ENCODE data around the gene RGS7.

RGS7 gene

DNA sequence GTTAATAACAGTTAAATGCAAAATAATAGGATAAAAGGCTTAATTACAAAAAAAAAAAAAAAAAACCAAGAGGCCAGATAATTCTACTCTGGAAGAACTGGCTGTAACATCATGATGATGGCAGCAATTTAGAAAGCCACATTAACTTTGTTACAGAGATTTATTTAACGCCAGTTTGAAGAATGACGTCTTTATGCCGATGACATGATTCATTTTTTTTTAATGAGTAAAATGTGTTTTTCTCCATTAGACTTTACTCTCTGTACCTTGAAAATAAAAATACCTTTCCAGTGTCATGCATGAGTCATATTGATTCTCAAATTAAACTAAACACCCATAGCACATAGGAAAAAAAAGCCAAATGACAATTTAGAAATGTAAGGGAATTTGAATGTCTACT, 226.1 kb downstream of the RGS7 start:
- DNase-seq (ENCODE audit: low read depth): peak; percentile 43
- TF ChIP-seq, protein P1, sequence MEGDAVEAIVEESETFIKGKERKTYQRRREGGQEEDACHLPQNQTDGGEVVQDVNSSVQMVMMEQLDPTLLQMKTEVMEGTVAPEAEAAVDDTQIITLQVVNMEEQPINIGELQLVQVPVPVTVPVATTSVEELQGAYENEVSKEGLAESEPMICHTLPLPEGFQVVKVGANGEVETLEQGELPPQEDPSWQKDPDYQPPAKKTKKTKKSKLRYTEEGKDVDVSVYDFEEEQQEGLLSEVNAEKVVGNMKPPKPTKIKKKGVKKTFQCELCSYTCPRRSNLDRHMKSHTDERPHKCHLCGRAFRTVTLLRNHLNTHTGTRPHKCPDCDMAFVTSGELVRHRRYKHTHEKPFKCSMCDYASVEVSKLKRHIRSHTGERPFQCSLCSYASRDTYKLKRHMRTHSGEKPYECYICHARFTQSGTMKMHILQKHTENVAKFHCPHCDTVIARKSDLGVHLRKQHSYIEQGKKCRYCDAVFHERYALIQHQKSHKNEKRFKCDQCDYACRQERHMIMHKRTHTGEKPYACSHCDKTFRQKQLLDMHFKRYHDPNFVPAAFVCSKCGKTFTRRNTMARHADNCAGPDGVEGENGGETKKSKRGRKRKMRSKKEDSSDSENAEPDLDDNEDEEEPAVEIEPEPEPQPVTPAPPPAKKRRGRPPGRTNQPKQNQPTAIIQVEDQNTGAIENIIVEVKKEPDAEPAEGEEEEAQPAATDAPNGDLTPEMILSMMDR (conservative IDR thresholded peaks at IDR 0.05; ENCODE audit: control insufficient read depth, insufficient read depth, low read depth, low read length): no peak
- no peak overlapping the region for H3K4me3 ChIP-seq (ENCODE audit: control insufficient read depth, low read depth, low read length)

DNA sequence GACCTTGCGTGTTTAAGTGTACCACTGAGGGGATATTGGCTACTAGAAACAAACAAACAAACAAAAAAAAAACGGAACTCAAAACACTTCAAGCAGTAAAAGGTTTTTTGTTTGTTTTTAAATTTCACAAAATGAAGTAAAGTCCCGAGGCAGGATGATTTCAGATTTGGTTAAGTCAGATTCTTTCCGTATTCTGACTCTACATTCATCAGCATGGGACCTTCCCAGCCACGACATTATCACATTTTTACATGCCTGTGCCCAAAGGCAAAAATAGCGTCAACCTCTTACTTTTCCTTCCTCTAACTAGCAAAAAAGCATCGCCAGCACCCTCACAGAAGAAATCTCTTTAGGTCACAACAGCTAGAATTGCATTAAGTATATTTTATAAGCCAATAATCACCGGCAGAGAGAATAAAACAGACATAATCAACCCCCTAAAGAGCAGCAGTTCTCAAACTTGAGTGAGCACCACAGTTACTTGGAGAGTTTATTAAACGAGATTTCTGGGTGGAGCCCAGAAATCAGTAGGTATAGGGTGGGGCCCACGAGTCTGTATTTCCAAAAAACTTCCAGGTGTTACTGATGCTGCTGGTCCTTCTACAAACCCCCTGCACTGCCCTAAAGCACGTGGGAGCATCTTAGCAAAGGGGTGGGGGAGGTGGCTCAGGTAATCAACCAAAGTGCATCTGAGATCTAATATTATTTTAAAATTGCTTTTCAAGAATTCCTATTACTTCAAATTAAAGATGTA, 227.6 kb downstream of the RGS7 start:
- no peak overlapping the region for H3K4me3 ChIP-seq (ENCODE audit: control insufficient read depth, low read depth, low read length)
- DNase-seq (ENCODE audit: low read depth): no peak
- TF ChIP-seq, protein P1 (conservative IDR thresholded peaks at IDR 0.05; ENCODE audit: control insufficient read depth, insufficient read depth, low read depth, low read length): no peak

DNA sequence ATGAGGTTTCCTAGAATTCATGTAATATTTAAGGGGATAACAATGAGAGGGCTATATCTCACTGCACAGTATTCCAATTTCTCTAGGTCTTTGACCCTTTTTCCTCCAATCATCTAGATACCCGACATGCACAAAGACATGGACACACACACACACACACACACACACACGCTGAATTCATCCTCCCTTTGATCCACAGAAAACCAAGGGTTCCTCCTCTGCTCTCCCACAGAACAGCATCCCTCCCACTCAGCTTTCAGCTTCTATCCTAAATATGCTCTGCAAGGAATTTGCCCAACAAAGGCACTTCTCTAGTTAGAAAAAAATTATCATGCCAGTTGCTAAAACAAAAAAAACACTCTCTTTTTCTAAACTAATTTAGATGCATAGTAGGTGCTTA, 231.7 kb downstream of the RGS7 start:
- DNase-seq (ENCODE audit: low read depth): no peak
- H3K4me3 ChIP-seq (ENCODE audit: control insufficient read depth, low read depth, low read length): no peak overlapping the region
- TF ChIP-seq, protein P1 (conservative IDR thresholded peaks at IDR 0.05; ENCODE audit: control insufficient read depth, insufficient read depth, low read depth, low read length): no peak

DNA sequence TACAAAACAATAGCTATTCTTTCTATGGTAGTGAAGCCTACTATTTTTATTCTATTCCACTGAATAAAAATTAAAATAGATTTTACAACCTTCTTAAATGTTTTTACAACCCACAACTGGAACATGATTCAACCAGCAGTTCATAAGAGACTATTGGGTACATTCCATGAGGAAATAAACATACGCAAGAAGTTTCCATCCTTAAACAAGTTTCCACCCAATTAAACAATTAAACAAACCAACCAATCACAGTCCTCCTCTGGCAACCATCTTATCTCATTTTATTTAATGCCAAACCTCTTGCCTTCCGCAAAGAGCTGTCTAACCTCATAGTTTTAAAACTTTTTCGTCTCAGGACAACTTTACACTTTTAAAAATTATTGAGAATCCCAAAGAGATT, 239.0 kb downstream of the RGS7 start:
- no peak overlapping the region for H3K4me3 ChIP-seq (ENCODE audit: control insufficient read depth, low read depth, low read length)
- DNase-seq (ENCODE audit: low read depth): no peak
- TF ChIP-seq, protein P1 (conservative IDR thresholded peaks at IDR 0.05; ENCODE audit: control insufficient read depth, insufficient read depth, low read depth, low read length): no peak

DNA sequence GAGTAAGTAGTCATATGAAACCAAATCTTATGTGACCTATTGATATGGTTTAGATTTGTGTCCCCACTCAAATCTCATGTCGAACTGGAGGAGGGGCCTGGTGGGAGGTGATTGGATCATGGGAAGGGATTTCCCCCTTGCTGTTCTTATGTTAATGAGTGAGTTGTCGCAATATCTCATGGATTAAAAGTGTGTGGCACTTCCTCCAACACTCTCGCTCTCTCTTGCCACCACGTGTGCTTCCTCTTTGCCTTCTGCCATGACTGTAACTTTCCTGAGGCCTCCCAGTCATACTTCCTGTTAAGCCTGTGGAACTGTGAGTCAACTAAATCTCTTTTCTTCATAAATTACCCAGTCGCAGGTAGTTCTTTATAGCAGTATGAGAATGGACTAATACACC, 241.2 kb downstream of the RGS7 start:
- H3K4me3 ChIP-seq (ENCODE audit: control insufficient read depth, low read depth, low read length): no peak overlapping the region
- no peak for DNase-seq (ENCODE audit: low read depth)
- TF ChIP-seq, protein P1 (conservative IDR thresholded peaks at IDR 0.05; ENCODE audit: control insufficient read depth, insufficient read depth, low read depth, low read length): no peak

DNA sequence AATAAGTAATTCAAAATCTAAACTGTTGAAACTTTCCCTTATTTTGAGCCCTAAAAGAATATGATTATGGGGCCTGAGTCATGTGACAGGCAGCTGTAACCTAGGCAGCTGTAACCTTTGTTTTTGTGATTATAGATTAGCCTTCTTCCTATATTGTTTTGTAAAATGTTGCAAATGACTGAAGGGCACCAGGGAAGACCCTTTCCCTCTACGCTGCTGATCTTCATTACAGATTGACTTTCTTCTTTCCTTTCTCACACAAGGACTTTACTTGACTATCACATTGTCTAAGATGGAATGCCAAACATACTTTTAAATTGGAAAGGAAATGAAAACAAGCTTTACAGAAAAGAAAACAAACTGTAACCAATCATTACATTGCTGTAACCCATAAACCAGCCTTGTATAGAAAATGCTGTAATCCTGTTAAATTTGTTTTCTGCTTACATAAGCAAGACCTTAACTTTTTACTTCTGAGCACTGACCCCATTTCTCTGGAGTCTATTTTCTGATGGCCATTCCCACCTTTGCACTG, 242.2 kb downstream of the RGS7 start:
- H3K4me3 ChIP-seq (ENCODE audit: control insufficient read depth, low read depth, low read length): no peak overlapping the region
- no peak for DNase-seq (ENCODE audit: low read depth)
- TF ChIP-seq, protein P1 (conservative IDR thresholded peaks at IDR 0.05; ENCODE audit: control insufficient read depth, insufficient read depth, low read depth, low read length): no peak
